CD4-positive, alpha-beta T cell (primary cell): ENCODE data around the gene DAPK2. TPM values are rescaled to one million over a fixed set of nuclear protein-coding genes. Genes with fewer than 3 reads are reported as not detected.

ENCODE experiments used
- ATAC-seq: fragments of 200-7000 bp; cut with Tn5 transposase; one replicate; pipeline ENCODE4 v1.10.0; 2022; ENCODE audit warnings: mild to moderate bottlenecking; ENCODE audit not compliant: poor library complexity
- CTCF ChIA-PET: fragments of 350-600 bp; sonication (Branson Sonifier 250); formaldehyde crosslinking; loops from one replicate; lab custom pipeline; 2021; ENCODE audit warnings: antibody characterized with exemption, inconsistent platforms; lab: Charles Lee
- POLR2A ChIA-PET: fragments of 350-600 bp; sonication (Branson Sonifier 250); formaldehyde crosslinking; loops from one replicate; lab custom pipeline; 2021; ENCODE audit warnings: antibody characterized with exemption, inconsistent platforms; lab: Charles Lee
- DNase-seq, 14 experiments: peaks; one replicate each; pipeline ENCODE4 v3.0.0-alpha.2; 2013 to 2020; ENCODE audit warnings: mixed read lengths in 2 of 14
- H3K27ac ChIP-seq, 2 donors: one replicate each; pipeline versions ENCODE4 v1.5.1 to v1.7.0; 2013; ENCODE audit warnings: low read length in 2 of 2, low read depth in 1 of 2, mild to moderate bottlenecking in 1 of 2
- H3K27me3 ChIP-seq, 2 experiments: 1 replicate in 1 of 2; 2 replicates in 1 of 2; pipeline versions ENCODE4 v1.6.1 to v1.7.0; 2013; ENCODE audit warnings: low read length in 2 of 2, control low read depth in 1 of 2, mild to moderate bottlenecking in 1 of 2, moderate library complexity in 1 of 2; ENCODE audit not compliant: insufficient read depth in 2 of 2, control insufficient read depth in 1 of 2
- H3K36me3 ChIP-seq: one replicate; pipeline ENCODE4 v1.6.1; 2013; ENCODE audit warnings: low read length, control low read depth; ENCODE audit not compliant: insufficient read depth
- H3K4me1 ChIP-seq: one replicate; pipeline ENCODE4 v1.6.1; 2013; ENCODE audit warnings: low read length, control low read depth; ENCODE audit not compliant: insufficient read depth
- H3K4me3 ChIP-seq: one replicate; pipeline ENCODE4 v1.5.1; 2013; ENCODE audit warnings: mild to moderate bottlenecking, low read length, moderate library complexity
- H3K9me3 ChIP-seq, 2 experiments: 1 replicate in 1 of 2; 2 replicates in 1 of 2; pipeline versions ENCODE4 v1.6.1 to v1.7.0; 2013; ENCODE audit warnings: low read length in 2 of 2, mild to moderate bottlenecking in 2 of 2, control low read depth in 1 of 2, moderate library complexity in 1 of 2; ENCODE audit not compliant: control insufficient read depth in 1 of 2, insufficient read depth in 1 of 2
- H3K27ac Mint-ChIP-seq: one replicate; pipeline ENCODE4 v1.8.0; 2020; ENCODE audit warnings: mixed read lengths
- H3K27me3 Mint-ChIP-seq: one replicate; pipeline ENCODE4 v1.8.0; 2021; ENCODE audit warnings: mixed read lengths
- H3K36me3 Mint-ChIP-seq: one replicate; pipeline ENCODE4 v1.8.0; 2021; ENCODE audit warnings: low read depth, mixed read lengths
- H3K4me1 Mint-ChIP-seq: one replicate; pipeline ENCODE4 v1.8.0; 2021; ENCODE audit warnings: low read depth, mixed read lengths
- H3K4me3 Mint-ChIP-seq: one replicate; pipeline ENCODE4 v1.8.0; 2020; ENCODE audit warnings: mild to moderate bottlenecking, mixed read lengths
- H3K9me3 Mint-ChIP-seq: one replicate; pipeline ENCODE4 v1.8.0; 2020; ENCODE audit warnings: mixed read lengths
- intact Hi-C, 2 experiments: fragments of 100-400 bp; cut with DNase I in 1 of 2; cut with micrococcal nuclease in 1 of 2; formaldehyde crosslinking; loops; one replicate each; pipeline versions ENCODE4 v1.15.1 to v1.9.0; 2023 to 2025; cut with DNase I, micrococcal nuclease
- total RNA-seq, 174 experiments: library from RNA in 2 of 174; stranded (reverse) in 2 of 174; gene quantifications; one replicate each; pipeline ENCODE4 v1.2.3 and lab custom pipeline; 2021 to 2026
- TF ChIP-seq, protein P1 (sequence below): fragments of 200-600 bp; IDR thresholded peaks from one replicate; pipeline ENCODE4 v1.8.0; 2022; ENCODE audit warnings: antibody characterized with exemption, mild to moderate bottlenecking

Gene DAPK2
- total RNA-seq, 2 experiments from 2014 or later, result 1.3 to 1.6 TPM

DNA sequence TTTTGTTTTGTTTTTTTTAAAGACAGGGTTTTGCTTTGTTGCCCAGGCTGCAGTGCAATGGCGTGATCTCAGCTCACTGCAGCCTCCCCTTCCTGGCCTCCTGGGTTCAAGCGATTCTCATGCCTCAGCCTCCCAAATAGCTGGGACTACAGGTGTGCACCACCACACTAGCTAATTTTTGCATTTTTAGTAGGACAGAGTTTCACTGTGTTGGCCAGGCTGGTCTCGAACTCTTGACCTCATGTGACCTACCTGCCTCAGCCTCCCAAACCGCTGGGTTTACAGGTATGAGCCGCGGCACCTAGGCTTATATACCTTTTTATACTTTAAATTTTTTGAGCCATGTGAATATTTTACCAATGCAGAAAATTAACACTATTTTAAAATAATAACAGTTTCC lies 155.7 kb downstream of the DAPK2 start:
- H3K27ac ChIP-seq, result no peak overlapping the region
- Mint-ChIP-seq H3K36me3 (no peaks in the 10 kb centered on the region), H3K4me3 (no peak overlapping the region), H3K9me3 (no peaks in the 10 kb centered on the region), H3K27me3 (no peaks in the 10 kb centered on the region), H3K4me1 (peaks cover 70% of the 10 kb centered on the region), H3K27ac (peak overlapping the region; percentile 86)
- H3K9me3 ChIP-seq, result no peaks in the 10 kb centered on the region
- intact Hi-C loops, result loop anchor here (1.0 to 5.0 kb wide), 7 partner anchors 58 to 278 kb away; partner anchors contain the start of gene HERC1 (in 1 of the 2)
- DNase-seq (no peak), ATAC-seq (no peak)
- H3K27me3 ChIP-seq, result no peaks in the 10 kb centered on the region
- POLR2A ChIA-PET, result interaction anchor here (0.6 to 1.1 kb wide), 5 partner anchors 15 to 120 kb away, joined by 3 to 4 read pairs (median 3); no protein-coding TSS in a partner anchor
- CTCF ChIA-PET, result interaction anchor here (0.9 to 2.5 kb wide), 5 partner anchors 58 to 486 kb away, joined by 3 to 12 read pairs (median 3); partner anchors contain the start of gene HERC1
- H3K36me3 ChIP-seq, result no peaks in the 10 kb centered on the region
- no peak overlapping the region for H3K4me3 ChIP-seq
- H3K4me1 ChIP-seq, result peaks cover 54% of the 10 kb centered on the region
- TF ChIP-seq, protein P1, sequence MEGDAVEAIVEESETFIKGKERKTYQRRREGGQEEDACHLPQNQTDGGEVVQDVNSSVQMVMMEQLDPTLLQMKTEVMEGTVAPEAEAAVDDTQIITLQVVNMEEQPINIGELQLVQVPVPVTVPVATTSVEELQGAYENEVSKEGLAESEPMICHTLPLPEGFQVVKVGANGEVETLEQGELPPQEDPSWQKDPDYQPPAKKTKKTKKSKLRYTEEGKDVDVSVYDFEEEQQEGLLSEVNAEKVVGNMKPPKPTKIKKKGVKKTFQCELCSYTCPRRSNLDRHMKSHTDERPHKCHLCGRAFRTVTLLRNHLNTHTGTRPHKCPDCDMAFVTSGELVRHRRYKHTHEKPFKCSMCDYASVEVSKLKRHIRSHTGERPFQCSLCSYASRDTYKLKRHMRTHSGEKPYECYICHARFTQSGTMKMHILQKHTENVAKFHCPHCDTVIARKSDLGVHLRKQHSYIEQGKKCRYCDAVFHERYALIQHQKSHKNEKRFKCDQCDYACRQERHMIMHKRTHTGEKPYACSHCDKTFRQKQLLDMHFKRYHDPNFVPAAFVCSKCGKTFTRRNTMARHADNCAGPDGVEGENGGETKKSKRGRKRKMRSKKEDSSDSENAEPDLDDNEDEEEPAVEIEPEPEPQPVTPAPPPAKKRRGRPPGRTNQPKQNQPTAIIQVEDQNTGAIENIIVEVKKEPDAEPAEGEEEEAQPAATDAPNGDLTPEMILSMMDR, result no peak

DNA sequence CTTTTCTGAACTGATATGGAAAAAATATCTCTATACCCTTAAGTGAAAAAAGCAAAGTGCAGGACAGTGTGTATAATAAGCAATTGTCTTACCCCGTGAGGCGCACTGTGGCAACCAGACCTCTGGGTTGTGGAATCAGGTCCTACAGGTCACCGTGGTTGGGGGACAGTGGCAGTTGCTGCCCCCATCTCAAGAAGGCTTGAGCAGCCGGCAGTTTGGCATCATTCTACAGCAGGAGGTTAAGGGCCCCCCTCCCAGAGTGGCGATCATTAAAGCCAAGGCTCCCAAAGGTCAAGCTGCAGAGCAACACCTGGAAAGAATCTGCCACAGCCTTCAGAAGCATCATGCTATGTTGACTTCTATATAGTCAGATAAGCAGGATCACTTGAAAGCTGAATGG lies 156.5 kb downstream of the DAPK2 start:
- Histone ChIP-seq H3K4me3 (no peak overlapping the region), H3K36me3 (no peaks in the 10 kb centered on the region), H3K27ac (no peak overlapping the region), H3K9me3 (no peaks in the 10 kb centered on the region), H3K27me3 (no peaks in the 10 kb centered on the region), H3K4me1 (peaks cover 49% of the 10 kb centered on the region)
- H3K4me1 Mint-ChIP-seq, result peaks cover 62% of the 10 kb centered on the region
- H3K27ac Mint-ChIP-seq, result peak overlapping the region; percentile 59
- ATAC-seq, result no peak
- intact Hi-C loops, result loop anchor here (2.0 to 5.0 kb wide), 7 partner anchors 43 to 278 kb away; partner anchors contain the start of gene HERC1 (in 1 of the 2)
- POLR2A ChIA-PET, result interaction anchor here (0.9 to 1.1 kb wide), 4 partner anchors 16 to 121 kb away, joined by 3 to 4 read pairs (median 3); no protein-coding TSS in a partner anchor
- TF ChIP-seq, protein P1, result no peak
- no peaks in the 10 kb centered on the region for H3K36me3 Mint-ChIP-seq
- CTCF ChIA-PET, result interaction anchor here (0.9 to 2.5 kb wide), 3 partner anchors 23 to 487 kb away, joined by 3 to 12 read pairs (median 3); no protein-coding TSS in a partner anchor
- H3K4me3 Mint-ChIP-seq, result no peak overlapping the region
- H3K27me3 Mint-ChIP-seq, result no peaks in the 10 kb centered on the region
- no peaks in the 10 kb centered on the region for H3K9me3 Mint-ChIP-seq
- no peak for DNase-seq

DNA sequence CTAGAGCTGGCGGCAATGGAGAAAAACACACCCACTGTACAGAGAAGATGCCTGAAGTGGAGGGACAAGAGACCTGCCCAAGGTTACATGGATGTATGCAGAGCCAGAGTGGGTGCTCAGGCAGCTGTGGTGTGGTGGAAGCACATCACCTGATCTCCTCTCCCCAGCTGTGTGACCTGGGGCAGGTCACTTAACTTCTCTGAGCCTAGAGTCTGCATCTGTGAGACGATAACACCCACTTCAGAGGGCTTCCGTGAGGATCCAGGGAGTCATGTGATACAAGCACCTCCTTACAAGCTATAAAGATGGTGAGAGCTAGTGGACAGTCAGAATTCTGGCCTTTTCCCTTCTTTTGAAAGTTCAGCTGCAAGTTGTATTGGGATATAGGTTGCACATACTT lies 157.5 kb downstream of the DAPK2 start:
- intact Hi-C loops, result loop anchor here in 1 of 2 experiments (5.0 kb wide), 1 partner anchor 42 kb away; no protein-coding TSS in a partner anchor
- no peak overlapping the region for H3K4me3 ChIP-seq
- H3K27me3 ChIP-seq, result no peaks in the 10 kb centered on the region
- H3K27me3 Mint-ChIP-seq, result no peaks in the 10 kb centered on the region
- ChIA-PET CTCF (interaction anchor here (2.5 kb wide), 1 partner anchor 137 kb away, joined by 12 read pairs; no protein-coding TSS in a partner anchor), POLR2A (no interaction called here)
- H3K4me3 Mint-ChIP-seq, result no peak overlapping the region
- no peak for DNase-seq
- TF ChIP-seq, protein P1, result no peak
- H3K4me1 ChIP-seq, result peaks cover 38% of the 10 kb centered on the region
- H3K9me3 ChIP-seq, result no peaks in the 10 kb centered on the region
- peak overlapping the region; percentile 59 for H3K27ac Mint-ChIP-seq
- no peak overlapping the region for H3K27ac ChIP-seq
- ATAC-seq, result no peak
- H3K9me3 Mint-ChIP-seq, result no peaks in the 10 kb centered on the region
- no peaks in the 10 kb centered on the region for H3K36me3 Mint-ChIP-seq
- no peaks in the 10 kb centered on the region for H3K36me3 ChIP-seq
- peaks cover 55% of the 10 kb centered on the region for H3K4me1 Mint-ChIP-seq
